ENCODE results near the gene FEM1A.
"Not testable (repeated sequence)": the region's sequence is repeated elsewhere in the genome, so short reads cannot be mapped to it uniquely, and the experiment has no call there.

Gene FEM1A

GRCh38 chr19:4845975-4846374 is 54.4 kb downstream of the FEM1A start:
- not testable (repeated sequence) for DNase-seq

DNA sequence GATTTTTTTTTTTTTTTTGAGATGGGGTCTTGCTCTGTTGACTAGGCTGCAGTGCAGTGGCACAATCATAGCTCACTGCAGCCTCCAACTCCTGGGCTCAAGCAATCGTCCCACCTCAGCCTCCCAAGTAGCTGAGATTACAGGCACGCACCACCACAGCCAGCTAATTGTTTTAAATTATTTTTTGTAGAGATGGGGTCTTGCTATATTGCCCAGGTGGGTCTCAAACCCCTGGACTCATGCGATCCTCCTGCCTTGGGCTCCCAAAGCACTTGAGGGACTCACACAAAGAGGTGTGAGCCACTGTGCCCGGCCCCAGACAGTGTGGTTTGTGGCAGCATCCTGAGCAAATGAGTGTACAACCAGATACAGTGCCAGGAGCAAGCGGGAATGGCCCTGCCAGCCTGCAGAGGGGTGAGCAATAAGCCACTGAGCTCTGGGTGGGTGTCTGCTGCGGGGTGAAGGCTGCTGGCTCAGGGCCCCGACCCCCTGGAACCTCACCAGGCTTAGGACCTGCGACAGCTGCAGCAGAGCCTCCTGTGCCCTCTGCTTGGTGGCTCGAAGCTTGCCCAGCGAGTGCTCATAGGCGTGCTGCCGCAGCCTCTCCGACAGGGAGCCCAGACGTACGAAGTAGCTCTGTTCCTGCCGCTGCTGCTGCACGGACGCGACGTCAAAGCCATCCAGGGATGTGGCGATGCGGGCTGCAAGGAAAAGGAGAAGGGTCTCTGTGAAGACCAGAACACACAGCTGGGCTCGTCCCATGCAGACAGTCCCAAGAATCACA is 55.8 kb downstream of the FEM1A start:
- DNase-seq, result no peak

DNA sequence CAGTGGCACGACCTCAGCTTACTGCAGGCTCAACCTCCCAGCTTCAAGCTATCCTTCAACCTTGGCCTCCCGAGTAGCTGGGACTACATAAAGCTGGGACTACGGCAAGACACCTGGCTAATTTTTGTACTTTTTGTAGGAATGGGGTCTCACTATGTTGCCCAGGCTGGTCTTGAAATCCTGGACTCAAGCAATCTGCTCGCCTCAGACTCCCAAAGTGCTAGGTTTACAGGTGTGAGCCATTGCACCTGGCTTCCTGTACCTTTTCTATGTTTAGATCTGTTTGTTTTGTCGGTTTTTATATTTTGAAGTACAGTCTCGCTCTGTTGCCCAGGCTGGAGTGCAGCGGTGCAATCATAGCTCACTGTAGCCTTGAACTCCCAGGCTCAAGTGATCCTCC is 57.5 kb downstream of the FEM1A start:
- no peak for DNase-seq

All from hypothalamus (tissue), 51 donors.